H1 (cell line): ENCODE data around the gene KPNA6. TPM values are rescaled to one million over a fixed set of nuclear protein-coding genes. Genes with fewer than 3 reads are reported as not detected.

Experiments
- CTCF ChIA-PET: fragments of 300-600 bp; sonication (Branson Sonifier 250); formaldehyde crosslinking; loops from one replicate; lab custom pipeline; 2021; ENCODE audit not compliant: partially characterized antibody; lab: Charles Lee
- POLR2A ChIA-PET: fragments of 300-600 bp; sonication (Branson Sonifier 250); formaldehyde crosslinking; loops from one replicate; lab custom pipeline; 2021; ENCODE audit warnings: inconsistent platforms; ENCODE audit not compliant: partially characterized antibody; lab: Charles Lee
- DNase-seq, 2 experiments: peaks; one replicate each; pipeline versions ENCODE4 v3.0.0 to v3.0.0-alpha.2; 2010 to 2022; ENCODE audit warnings: low spot score in 2 of 2, low read depth in 1 of 2, mixed read lengths in 1 of 2
- FAIRE-seq: peaks from 2 replicates; lab custom pipeline; 2011; peaks lifted over from hg19 to GRCh38; lab: Jason Lieb, UNC
- H2AFZ ChIP-seq: 2 replicates; pipeline ENCODE4 v1.8.1; 2012; ENCODE audit warnings: low read length, inconsistent platforms
- H2AK5ac ChIP-seq: 2 replicates; pipeline ENCODE4 v1.6.1; 2013; ENCODE audit warnings: low read depth, low read length
- H2BK120ac ChIP-seq: replicated peaks from 2 replicates; pipeline ENCODE3; 2013; ENCODE audit warnings: low read depth, low read length, inconsistent platforms
- H2BK12ac ChIP-seq: 2 replicates; pipeline ENCODE4 v1.6.1; 2013; ENCODE audit warnings: low read depth, low read length
- H2BK15ac ChIP-seq: 2 replicates; pipeline ENCODE4 v1.6.1; 2013; ENCODE audit warnings: low read length
- H2BK20ac ChIP-seq: 2 replicates; pipeline ENCODE4 v1.6.1; 2013; ENCODE audit warnings: low read length
- H2BK5ac ChIP-seq: 2 replicates; pipeline ENCODE4 v1.6.1; 2013; ENCODE audit warnings: low read depth, low read length
- H3K14ac ChIP-seq: 2 replicates; pipeline ENCODE4 v1.6.1; 2013; ENCODE audit warnings: inconsistent platforms; ENCODE audit not compliant: insufficient read length
- H3K18ac ChIP-seq: 2 replicates; pipeline ENCODE4 v1.6.1; 2013; ENCODE audit warnings: low read length; ENCODE audit errors: extremely low read depth
- H3K23ac ChIP-seq: 2 replicates; pipeline ENCODE4 v1.6.1; 2013; ENCODE audit warnings: inconsistent platforms; ENCODE audit not compliant: insufficient read length
- H3K23me2 ChIP-seq: 2 replicates; pipeline ENCODE4 v1.6.1; 2013; ENCODE audit warnings: low read depth, low read length
- H3K27ac ChIP-seq: 2 replicates; pipeline ENCODE4 v1.6.1; 2011; ENCODE audit warnings: low read depth, low read length, inconsistent platforms
- H3K27me3 ChIP-seq, 4 experiments: replicated peaks in 1 of 4; 1 replicate in 1 of 4; 2 replicates in 3 of 4; pipeline versions ENCODE4 v1.6.1 to v1.8.1; 2011 to 2013; ENCODE audit warnings: low read length in 3 of 4, mild to moderate bottlenecking in 3 of 4, inconsistent platforms in 2 of 4, mixed read lengths in 2 of 4, moderate library complexity in 1 of 4; ENCODE audit not compliant: control insufficient read depth in 3 of 4, insufficient read depth in 3 of 4; ENCODE audit errors: extremely low read depth in 1 of 4
- H3K36me3 ChIP-seq, 4 experiments: 2 replicates each; pipeline versions ENCODE4 v1.6.1 to v1.8.1; 2011 to 2013; ENCODE audit warnings: mild to moderate bottlenecking in 4 of 4, low read length in 3 of 4, moderate library complexity in 2 of 4, control low read depth in 1 of 4, inconsistent platforms in 1 of 4; ENCODE audit not compliant: insufficient read depth in 4 of 4, control insufficient read depth in 2 of 4
- H3K4ac ChIP-seq: replicated peaks from 2 replicates; pipeline ENCODE3; 2013; ENCODE audit warnings: low read length, low read depth, mixed read lengths, inconsistent platforms; ENCODE audit not compliant: insufficient read length
- H3K4me1 ChIP-seq, 4 experiments: replicated peaks in 1 of 4; 1 replicate in 1 of 4; 2 replicates in 3 of 4; pipeline versions ENCODE4 v1.6.1 to v1.8.1; 2011 to 2013; ENCODE audit warnings: low read length in 3 of 4, inconsistent platforms in 2 of 4, mixed read lengths in 1 of 4; ENCODE audit not compliant: insufficient read depth in 4 of 4, control insufficient read depth in 3 of 4
- H3K4me2 ChIP-seq, 2 experiments: 2 replicates each; pipeline versions ENCODE4 v1.6.1 to v1.8.1; 2011 to 2013; ENCODE audit warnings: low read depth in 2 of 2, low read length in 2 of 2, control low read depth in 1 of 2, inconsistent platforms in 1 of 2, mild to moderate bottlenecking in 1 of 2; ENCODE audit not compliant: insufficient read depth in 1 of 2
- H3K4me3 ChIP-seq, 4 experiments: fragments of 200-600, 300-600 bp in 1 of 4; sonication (generic), shearing (Covaris generic), sonication (Bioruptor Twin) in 1 of 4; 2 replicates each; pipeline versions ENCODE4 v1.5.1 to v1.8.1; 2011 to 2016; ENCODE audit warnings: low read length in 4 of 4, low read depth in 3 of 4, control low read depth in 2 of 4, inconsistent platforms in 2 of 4, mild to moderate bottlenecking in 2 of 4, mixed read lengths in 1 of 4, moderate library complexity in 1 of 4; ENCODE audit not compliant: insufficient read depth in 2 of 4; ENCODE audit errors: extremely low read depth in 1 of 4
- H3K56ac ChIP-seq: replicated peaks from 2 replicates; pipeline ENCODE3; 2013; ENCODE audit warnings: low read depth, mild to moderate bottlenecking, mixed read lengths, low read length, inconsistent platforms; ENCODE audit not compliant: insufficient read length
- H3K79me1 ChIP-seq: 2 replicates; pipeline ENCODE4 v1.6.1; 2013; ENCODE audit warnings: low read depth, low read length, control low read depth
- H3K79me2 ChIP-seq, 2 experiments: 2 replicates each; pipeline versions ENCODE4 v1.6.1 to v1.8.1; 2012 to 2013; ENCODE audit warnings: low read length in 2 of 2, mild to moderate bottlenecking in 2 of 2, inconsistent platforms in 1 of 2; ENCODE audit not compliant: insufficient read depth in 2 of 2, control insufficient read depth in 1 of 2
- H3K9ac ChIP-seq, 4 experiments: replicated peaks in 1 of 4; 1 replicate in 1 of 4; 2 replicates in 3 of 4; pipeline versions ENCODE4 v1.6.1 to v1.8.1; 2011 to 2013; ENCODE audit warnings: low read depth in 3 of 4, low read length in 3 of 4, control low read depth in 2 of 4, mild to moderate bottlenecking in 2 of 4, moderate library complexity in 2 of 4, inconsistent platforms in 1 of 4; ENCODE audit errors: extremely low read depth in 1 of 4
- H3K9me3 ChIP-seq, 2 experiments: 2 replicates each; pipeline versions ENCODE4 v1.6.1 to v1.8.1; 2012 to 2013; ENCODE audit warnings: mild to moderate bottlenecking in 2 of 2, moderate library complexity in 2 of 2, control low read depth in 1 of 2, inconsistent platforms in 1 of 2, low read depth in 1 of 2, low read length in 1 of 2, mixed read lengths in 1 of 2; ENCODE audit not compliant: insufficient read depth in 2 of 2
- H4K20me1 ChIP-seq, 2 experiments: replicated peaks in 1 of 2; 2 replicates each; pipeline versions ENCODE3 to v1.8.1; 2011 to 2013; ENCODE audit warnings: inconsistent platforms in 2 of 2, low read length in 2 of 2, mild to moderate bottlenecking in 1 of 2; ENCODE audit not compliant: insufficient read depth in 2 of 2, control insufficient read depth in 1 of 2
- H4K5ac ChIP-seq: 2 replicates; pipeline ENCODE4 v1.6.1; 2013; ENCODE audit warnings: low read length, low read depth, mixed read lengths, inconsistent platforms; ENCODE audit not compliant: insufficient read length
- H4K8ac ChIP-seq: 2 replicates; pipeline ENCODE4 v1.8.0; 2013; ENCODE audit warnings: mild to moderate bottlenecking, moderate library complexity, low read length, inconsistent platforms; ENCODE audit not compliant: insufficient read depth; ENCODE audit errors: extremely low read depth
- H4K91ac ChIP-seq: replicated peaks from 2 replicates; pipeline ENCODE3; 2013; ENCODE audit warnings: low read length, mixed read lengths, inconsistent platforms; ENCODE audit not compliant: insufficient read length
- ASH2L ChIP-seq: fragments of 200-600, 300-600 bp; sonication (generic); IDR thresholded peaks from one replicate; pipeline ENCODE4 v1.7.1; 2017; ENCODE audit warnings: low read length
- CHD1 ChIP-seq: IDR thresholded peaks from 2 replicates; pipeline ENCODE4 v1.6.1; 2012; ENCODE audit warnings: low read depth, low read length, improper control_type of control experiment
- CHD2 ChIP-seq: IDR thresholded peaks from 2 replicates; pipeline ENCODE4 v1.6.1; 2012; ENCODE audit warnings: low read length, improper control_type of control experiment
- GTF2F1 ChIP-seq: IDR thresholded peaks from 2 replicates; pipeline ENCODE4 v1.6.1; 2012; ENCODE audit warnings: low read depth, low read length, improper control_type of control experiment, borderline replicate concordance
- HDAC2 ChIP-seq, 2 experiments: fragments of 300-600 bp in 1 of 2; sonication (generic) in 1 of 2; IDR thresholded peaks; 2 replicates each; pipeline ENCODE4 v1.6.1; 2011 to 2012; ENCODE audit warnings: low read depth in 2 of 2, low read length in 2 of 2, mild to moderate bottlenecking in 2 of 2, moderate library complexity in 2 of 2, borderline replicate concordance in 1 of 2, inconsistent platforms in 1 of 2
- JUN ChIP-seq: IDR thresholded peaks from 2 replicates; pipeline ENCODE4 v1.6.1; 2011; ENCODE audit warnings: low read depth, mild to moderate bottlenecking, improper control_type of control experiment, low read length
- KDM1A ChIP-seq: fragments of 200-600, 300-600 bp; sonication (generic); IDR thresholded peaks from 2 replicates; pipeline ENCODE4 v1.7.1; 2016; ENCODE audit warnings: mild to moderate bottlenecking, low read length, borderline replicate concordance
- MAFK ChIP-seq: IDR thresholded peaks from 2 replicates; pipeline ENCODE4 v1.6.1; 2012; ENCODE audit warnings: low read depth, mild to moderate bottlenecking, improper control_type of control experiment, low read length
- PHF8 ChIP-seq: fragments of 200-600 bp; sonication (generic); conservative IDR thresholded peaks from 2 replicates; pipeline ENCODE4 v1.7.1; 2012; ENCODE audit warnings: low read depth, mild to moderate bottlenecking, inconsistent platforms, low read length, moderate library complexity
- POLR2AphosphoS5 ChIP-seq: IDR thresholded peaks from 2 replicates; pipeline ENCODE4 v1.6.1; 2011; ENCODE audit warnings: low read depth, low read length
- RAD21 ChIP-seq, 2 experiments: IDR thresholded peaks in 1 of 2; conservative IDR thresholded peaks in 1 of 2; 2 replicates each; pipeline ENCODE4 v1.6.1; 2011; ENCODE audit warnings: low read depth in 2 of 2, low read length in 2 of 2, improper control_type of control experiment in 1 of 2, inconsistent platforms in 1 of 2, mild to moderate bottlenecking in 1 of 2, moderate library complexity in 1 of 2
- RBBP5 ChIP-seq: IDR thresholded peaks from 2 replicates; pipeline ENCODE4 v1.7.1; 2012; ENCODE audit warnings: low read depth, mild to moderate bottlenecking, inconsistent platforms, low read length, moderate library complexity, borderline replicate concordance
- SP4 ChIP-seq: IDR thresholded peaks from 2 replicates; pipeline ENCODE4 v1.6.1; 2012; ENCODE audit warnings: low read length, inconsistent platforms
- TCF12 ChIP-seq: IDR thresholded peaks from 2 replicates; pipeline ENCODE4 v1.6.1; 2011; ENCODE audit warnings: low read depth, mild to moderate bottlenecking, low read length
- TEAD4 ChIP-seq: IDR thresholded peaks from 2 replicates; pipeline ENCODE4 v1.6.1; 2012; ENCODE audit warnings: low read depth, low read length, inconsistent platforms, mixed read lengths
- WGBS, 2 experiments: shearing (Covaris generic) in 1 of 2; methylation state at CpG; one replicate each; pipeline versions ENCODE4 v1.1.6 to v1.1.7; 2013 to 2015; ENCODE audit warnings: low lambda C conversion rate in 2 of 2, mixed read lengths in 2 of 2, inconsistent platforms in 1 of 2, low coverage in 1 of 2, missing lambda C conversion rate in 1 of 2; ENCODE audit not compliant: insufficient replicate concordance in 2 of 2, insufficient coverage in 1 of 2, insufficient read length in 1 of 2; ENCODE audit errors: extremely low coverage in 1 of 2, missing lambda C conversion rate in 1 of 2; 5-methylcytosine and 5-hydroxymethylcytosine counted together
- polyA plus RNA-seq, 7 experiments: library from polyadenylated mRNA; depleted of rRNA in 3 of 7; stranded (reverse) in 5 of 7; unstranded in 2 of 7; fragments of >200 nt in 5 of 7; fragments of 200-250 nt in 2 of 7; gene quantifications; 1 replicate in 5 of 7; 2 replicates in 1 of 7; 4 replicates in 1 of 7; pipeline versions ENCODE4 v1.2.1 to v1.2.3, GENCODE V29; 2011 to 2013; ENCODE audit warnings: missing spikeins in 2 of 7, mixed read lengths in 2 of 7
- total RNA-seq: library from RNA; stranded (reverse); fragmentation: NEBNext Ultra II Directional; extraction: Animal tissue kit (Norgen Biotek cat#: 25700); gene quantifications from 2 replicates; pipeline ENCODE4 v1.2.1, GENCODE V29; 2021

Gene KPNA6
- total and polyA plus RNA-seq, 2 of the 8 experiments (the other 6 are each of a cell fraction or from before 2014, with no cell fraction given) = 24.2 to 120 TPM

GRCh38 chr1:32159189-32159588 lies 51.3 kb downstream of the KPNA6 start:
- no peak for FAIRE-seq
- TF ChIP-seq POLR2AphosphoS5 (no peak), HDAC2 (IDR thresholded peaks at IDR 0.05; ENCODE audit: borderline replicate concordance in 1 of 2, low read depth in 2 of 2, low read length in 2 of 2) (no peak), SP4 (no peak), KDM1A (no peak), CHD1 (no peak), RAD21 (IDR thresholded peaks at IDR 0.05 in 1 of 2, conservative IDR thresholded peaks at IDR 0.05 in 1 of 2; ENCODE audit: low read depth in 2 of 2, low read length in 2 of 2) (no peak), TCF12 (no peak), MAFK (no peak), TEAD4 (no peak), CHD2 (no peak), GTF2F1 (no peak), JUN (no peak), ASH2L (no peak), PHF8 (no peak), RBBP5 (no peak)

More at GRCh38 chr1:32159189-32159588, 51.3 kb downstream of the KPNA6 start:
- H2BK15ac ChIP-seq = no peak overlapping the region
- no peak overlapping the region for H2BK12ac ChIP-seq
- no peak overlapping the region for H3K4ac ChIP-seq
- no peak overlapping the region for H3K23ac ChIP-seq
- POLR2A ChIA-PET = interaction anchor here (1.0 kb wide), 1 partner anchor 41 kb away, joined by 3 read pairs; the partner anchor contains the start of gene CCDC28B
- H3K4me3 ChIP-seq = no peak overlapping the region
- H2BK5ac ChIP-seq = no peak overlapping the region
- WGBS, 2 experiments = 85% methylated on average over 3 of the region's 3 CpGs; no CpG with 5 or more reads in 1 of the 2 experiments
- CTCF ChIA-PET = no interaction called here
- H3K36me3 ChIP-seq = peaks cover 22 to 71% (median 64%) of the 10 kb centered on the region in 4 experiments
- no peak overlapping the region for H3K14ac ChIP-seq
- H3K9ac ChIP-seq = no peak overlapping the region
- H4K91ac ChIP-seq = no peak overlapping the region
- H3K4me1 ChIP-seq = no peaks in the 10 kb centered on the region
- H3K79me1 ChIP-seq = no peaks in the 10 kb centered on the region
- no peak overlapping the region for H4K5ac ChIP-seq
- H3K23me2 ChIP-seq = no peaks in the 10 kb centered on the region; the same call in 1 of the 2 replicates
- H3K9me3 ChIP-seq = no peaks in the 10 kb centered on the region
- H4K20me1 ChIP-seq = peaks cover 2% of the 10 kb centered on the region in 2 experiments
- H2BK120ac ChIP-seq = no peak overlapping the region
- no peaks in the 10 kb centered on the region for H3K79me2 ChIP-seq
- H3K27me3 ChIP-seq = no peaks in the 10 kb centered on the region
- no peak overlapping the region for H3K4me2 ChIP-seq
- H3K56ac ChIP-seq = no peak overlapping the region
- no peak overlapping the region for H2AK5ac ChIP-seq
- H2BK20ac ChIP-seq = no peak overlapping the region
- H4K8ac ChIP-seq = no peak overlapping the region
- no peak for DNase-seq
- H3K18ac ChIP-seq = no peak overlapping the region
- H3K27ac ChIP-seq = no peak overlapping the region
- H2AFZ ChIP-seq = no peak overlapping the region
